ENCODE results near the gene ZNF710.

Gene ZNF710

DNA sequence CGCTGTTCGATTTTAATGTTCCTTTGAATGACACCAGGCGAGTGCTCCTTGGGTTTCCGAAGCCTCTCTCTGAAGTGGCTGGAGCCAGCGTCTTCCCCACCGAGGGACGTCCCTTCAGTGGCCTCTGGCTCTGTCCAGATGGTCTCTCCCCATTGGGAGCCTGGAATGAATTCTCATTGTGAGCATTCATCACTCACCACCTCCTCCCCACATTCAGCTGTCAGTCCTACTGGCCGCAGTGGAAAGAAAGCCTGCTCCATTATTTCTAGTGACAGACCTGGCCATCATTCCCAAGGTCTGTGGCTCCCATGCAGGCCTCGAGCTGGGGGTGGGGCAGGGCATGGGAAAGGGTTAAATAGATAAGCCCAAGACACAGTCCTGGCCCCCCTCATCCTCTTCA lies 35.2 kb downstream of the ZNF710 start:
- POLR2A ChIA-PET, result no interaction called here
- CTCF ChIA-PET, result interaction anchor here (0.8 to 1.5 kb wide), 2 partner anchors 12 to 20 kb away, joined by 3 to 5 read pairs; no protein-coding TSS in a partner anchor
- no peak for DNase-seq (ENCODE audit: extremely low spot score)
- TF ChIP-seq, protein P1, sequence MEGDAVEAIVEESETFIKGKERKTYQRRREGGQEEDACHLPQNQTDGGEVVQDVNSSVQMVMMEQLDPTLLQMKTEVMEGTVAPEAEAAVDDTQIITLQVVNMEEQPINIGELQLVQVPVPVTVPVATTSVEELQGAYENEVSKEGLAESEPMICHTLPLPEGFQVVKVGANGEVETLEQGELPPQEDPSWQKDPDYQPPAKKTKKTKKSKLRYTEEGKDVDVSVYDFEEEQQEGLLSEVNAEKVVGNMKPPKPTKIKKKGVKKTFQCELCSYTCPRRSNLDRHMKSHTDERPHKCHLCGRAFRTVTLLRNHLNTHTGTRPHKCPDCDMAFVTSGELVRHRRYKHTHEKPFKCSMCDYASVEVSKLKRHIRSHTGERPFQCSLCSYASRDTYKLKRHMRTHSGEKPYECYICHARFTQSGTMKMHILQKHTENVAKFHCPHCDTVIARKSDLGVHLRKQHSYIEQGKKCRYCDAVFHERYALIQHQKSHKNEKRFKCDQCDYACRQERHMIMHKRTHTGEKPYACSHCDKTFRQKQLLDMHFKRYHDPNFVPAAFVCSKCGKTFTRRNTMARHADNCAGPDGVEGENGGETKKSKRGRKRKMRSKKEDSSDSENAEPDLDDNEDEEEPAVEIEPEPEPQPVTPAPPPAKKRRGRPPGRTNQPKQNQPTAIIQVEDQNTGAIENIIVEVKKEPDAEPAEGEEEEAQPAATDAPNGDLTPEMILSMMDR (IDR thresholded peaks at IDR 0.05; ENCODE audit: control extremely low read depth, extremely low read depth, low read depth, missing control alignments), result no peak

DNA sequence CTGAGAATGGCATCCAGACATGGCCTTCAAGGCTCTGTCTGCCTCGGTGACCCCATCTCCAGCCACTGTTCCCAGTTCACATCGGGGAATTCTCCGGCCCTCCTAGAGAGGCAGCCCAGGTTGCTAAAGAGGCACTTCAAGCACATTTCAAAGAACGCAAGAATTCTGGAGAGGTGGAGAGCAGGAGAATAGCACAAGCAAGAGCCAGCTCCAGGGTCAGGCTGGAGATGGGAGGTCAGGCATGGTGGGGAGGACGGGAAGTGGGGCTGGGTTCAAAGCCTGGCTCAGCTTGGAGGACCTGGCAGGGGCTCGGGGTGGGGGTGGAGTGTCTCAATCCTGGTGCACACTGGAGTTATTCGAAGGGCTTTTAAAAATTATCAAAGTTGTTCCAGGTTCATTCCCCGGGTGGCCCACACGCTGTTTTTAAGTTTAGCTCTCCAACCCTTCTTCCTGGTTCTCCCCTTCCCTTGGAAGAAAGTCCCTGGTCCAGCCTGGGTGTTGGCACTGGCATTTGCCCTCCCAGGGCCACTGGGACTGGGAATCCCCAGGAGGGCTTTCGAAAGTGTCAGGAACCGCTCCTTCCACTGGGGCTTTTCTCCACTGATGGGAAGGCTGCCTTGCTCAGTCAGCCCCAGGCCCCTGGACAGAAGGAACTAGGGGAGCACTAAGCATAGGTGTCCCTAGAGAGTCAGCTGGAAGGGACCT lies 35.8 kb downstream of the ZNF710 start:
- no peak for DNase-seq (ENCODE audit: extremely low spot score)
- TF ChIP-seq, protein P1 (IDR thresholded peaks at IDR 0.05; ENCODE audit: control extremely low read depth, extremely low read depth, low read depth, missing control alignments), result no peak
- POLR2A ChIA-PET, result no interaction called here
- CTCF ChIA-PET, result no interaction called here

DNA sequence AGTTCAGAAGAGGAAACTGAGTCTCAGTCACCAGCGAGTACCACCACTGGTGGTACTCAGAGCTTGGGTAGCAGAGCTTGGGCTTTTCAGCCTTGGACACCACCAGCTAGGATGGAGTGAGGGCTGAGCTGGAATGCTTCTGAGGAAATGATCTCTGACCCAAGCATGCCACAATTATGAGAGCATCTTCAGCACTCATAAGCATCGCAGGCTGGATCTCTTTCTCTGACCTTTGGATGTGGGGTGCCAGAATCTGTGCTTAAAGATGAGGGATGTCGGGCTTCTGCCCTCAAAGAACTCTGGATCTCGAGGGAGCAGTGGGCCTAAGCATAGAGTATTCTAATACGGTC lies 36.4 kb downstream of the ZNF710 start:
- ChIA-PET POLR2A (no interaction called here), CTCF (no interaction called here)
- TF ChIP-seq, protein P1 (IDR thresholded peaks at IDR 0.05; ENCODE audit: control extremely low read depth, extremely low read depth, low read depth, missing control alignments), result no peak
- DNase-seq (ENCODE audit: extremely low spot score), result no peak

DNA sequence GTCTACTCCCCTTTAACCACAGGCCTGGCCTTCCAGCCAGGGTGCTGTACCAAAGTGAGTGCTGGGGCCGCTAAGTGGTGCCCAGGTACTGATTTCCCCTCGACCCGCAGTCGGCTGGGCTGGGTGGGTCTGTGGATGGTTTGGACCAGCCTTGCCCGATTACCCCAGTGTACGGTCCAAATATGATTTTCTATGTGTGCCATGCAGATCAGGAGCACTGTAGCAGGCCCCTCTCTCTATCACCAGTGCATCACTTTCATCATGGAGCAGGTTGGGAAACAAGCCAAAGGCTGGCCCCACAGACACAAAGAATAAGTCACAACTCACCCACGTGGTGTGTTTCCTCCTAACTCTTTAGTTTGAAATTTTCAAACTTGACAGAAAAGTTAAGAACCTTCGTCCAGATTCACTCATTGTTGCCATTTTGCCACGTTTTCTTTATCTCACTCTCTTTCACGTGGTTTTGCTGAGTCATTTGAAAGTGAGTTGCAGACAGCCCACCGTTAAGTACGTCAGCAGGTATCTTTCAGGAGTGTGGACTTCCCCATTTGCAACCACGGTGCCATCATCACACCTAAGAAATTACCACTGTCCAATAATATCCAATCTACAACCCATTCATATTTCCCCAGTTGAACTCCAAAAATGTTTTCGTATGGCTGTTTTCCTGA lies 37.0 kb downstream of the ZNF710 start:
- TF ChIP-seq, protein P1 (IDR thresholded peaks at IDR 0.05; ENCODE audit: control extremely low read depth, extremely low read depth, low read depth, missing control alignments), result no peak
- DNase-seq (ENCODE audit: extremely low spot score), result peak; percentile 79
- ChIA-PET CTCF (no interaction called here), POLR2A (no interaction called here)

DNA sequence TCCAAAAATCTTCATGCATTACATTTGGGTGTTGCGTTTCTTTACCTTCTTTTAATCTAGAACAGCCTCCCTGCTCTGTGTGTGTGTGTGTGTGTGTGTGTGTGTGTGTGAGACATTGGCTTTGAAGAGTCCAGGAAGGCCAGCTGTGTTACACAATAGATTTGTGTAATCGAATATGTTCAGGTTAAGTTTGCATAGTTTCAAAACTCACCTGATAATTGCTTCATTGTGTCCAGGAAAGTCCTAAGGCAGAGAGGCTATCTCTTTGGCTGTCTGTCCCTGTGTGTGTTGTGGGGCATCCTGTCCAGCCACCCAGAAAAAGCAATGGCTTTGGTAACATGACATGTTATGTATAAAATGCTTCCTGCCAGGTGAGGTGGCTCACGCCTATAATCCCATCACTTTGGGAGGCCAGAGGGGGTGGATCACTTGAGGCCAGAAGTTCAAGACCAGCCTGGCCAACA lies 37.5 kb downstream of the ZNF710 start:
- ChIA-PET CTCF (no interaction called here), POLR2A (no interaction called here)
- no peak for DNase-seq (ENCODE audit: extremely low spot score)
- TF ChIP-seq, protein P1 (IDR thresholded peaks at IDR 0.05; ENCODE audit: control extremely low read depth, extremely low read depth, low read depth, missing control alignments), result no peak

DNA sequence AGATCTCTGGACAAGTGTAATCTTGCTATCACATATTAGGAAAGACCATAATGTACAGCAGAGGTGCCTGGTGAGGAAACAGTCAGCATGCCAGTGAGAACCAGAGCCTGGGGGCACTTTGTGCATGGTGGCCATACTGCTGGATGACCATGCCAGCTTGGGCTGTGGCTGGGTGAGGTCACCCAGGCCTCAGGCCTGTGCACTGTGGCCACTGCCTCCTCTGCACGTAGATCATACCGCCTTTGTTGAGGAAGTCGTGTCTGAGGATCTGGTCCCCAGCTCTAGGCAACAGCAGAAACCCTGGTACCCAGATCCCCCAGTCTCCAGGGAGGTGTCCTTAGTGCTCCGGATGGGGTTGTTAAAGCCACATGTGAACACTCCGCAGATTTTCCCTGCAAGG lies 38.9 kb downstream of the ZNF710 start:
- TF ChIP-seq, protein P1 (IDR thresholded peaks at IDR 0.05; ENCODE audit: control extremely low read depth, extremely low read depth, low read depth, missing control alignments), result no peak
- ChIA-PET CTCF (no interaction called here), POLR2A (no interaction called here)
- DNase-seq (ENCODE audit: extremely low spot score), result no peak
